Endothelial cell of umbilical vein (primary cell): Measurements from ENCODE around the gene ADAT3. TPM values are rescaled to one million over a fixed set of nuclear protein-coding genes. Genes with fewer than 3 reads are reported as not detected.

Source experiments
- BruUV-seq: library from RNA; stranded (reverse); fragments of 400-500 nt; replicated peaks from 2 replicates; lab custom pipeline; 2021; lab: Mats Ljungman, UMichigan
- CTCF ChIA-PET: fragments of 300-600, 350-600 bp; sonication (Branson Sonifier 250); formaldehyde crosslinking; loops from one replicate; lab custom pipeline; 2021; ENCODE audit warnings: antibody characterized with exemption, inconsistent platforms; lab: Charles Lee
- POLR2A ChIA-PET: fragments of 300-600, 350-600 bp; sonication (Branson Sonifier 250); formaldehyde crosslinking; loops from one replicate; lab custom pipeline; 2021; ENCODE audit warnings: antibody characterized with exemption, inconsistent platforms; lab: Charles Lee
- DNase-seq: peaks from one replicate; pipeline ENCODE4 v3.0.0-alpha.2; 2011; ENCODE audit warnings: low read depth, low spot score
- FAIRE-seq: peaks from 2 replicates; lab custom pipeline; 2011; peaks lifted over from hg19 to GRCh38; lab: Jason Lieb, UNC
- H2AFZ ChIP-seq: 2 replicates; pipeline ENCODE4 v1.6.0; 2012; ENCODE audit warnings: low read depth, low read length, control low read depth, inconsistent platforms
- H3K27ac ChIP-seq: 2 replicates; pipeline ENCODE4 v1.5.1; 2011; ENCODE audit warnings: low read depth, mild to moderate bottlenecking, control low read depth, low read length, moderate library complexity; ENCODE audit not compliant: insufficient read depth
- H3K27me3 ChIP-seq, 2 experiments: 2 replicates each; pipeline versions ENCODE4 v1.6.0 to v1.6.1; 2011; ENCODE audit warnings: low read length in 2 of 2, mixed read lengths in 1 of 2; ENCODE audit not compliant: control insufficient read depth in 2 of 2, insufficient read depth in 2 of 2
- H3K36me3 ChIP-seq, 2 experiments: 2 replicates in 1 of 2; 3 replicates in 1 of 2; pipeline ENCODE4 v1.5.1; 2011; ENCODE audit warnings: low read length in 2 of 2, mild to moderate bottlenecking in 1 of 2, moderate library complexity in 1 of 2; ENCODE audit not compliant: control insufficient read depth in 2 of 2, insufficient read depth in 2 of 2; ENCODE audit errors: extremely low read depth in 1 of 2
- H3K4me1 ChIP-seq: 3 replicates; pipeline ENCODE4 v1.5.1; 2011; ENCODE audit warnings: mild to moderate bottlenecking, low read length; ENCODE audit not compliant: control insufficient read depth, insufficient read depth; ENCODE audit errors: extremely low read depth
- H3K4me2 ChIP-seq: 2 replicates; pipeline ENCODE4 v1.6.1; 2011; ENCODE audit warnings: low read length, control low read depth, mixed read lengths; ENCODE audit not compliant: insufficient read depth
- H3K4me3 ChIP-seq, 3 experiments: fragments of 200-600 bp in 1 of 3; sonication (generic), shearing (Covaris generic) in 1 of 3; replicated peaks in 1 of 3; 2 replicates each; pipeline ENCODE4 v1.5.1; 2011 to 2016; ENCODE audit warnings: control low read depth in 3 of 3, low read length in 3 of 3, mild to moderate bottlenecking in 2 of 3, inconsistent platforms in 1 of 3, low read depth in 1 of 3, moderate library complexity in 1 of 3; ENCODE audit not compliant: insufficient read depth in 1 of 3
- H3K79me2 ChIP-seq: 2 replicates; pipeline ENCODE4 v1.6.0; 2012; ENCODE audit warnings: low read length, inconsistent platforms; ENCODE audit not compliant: control insufficient read depth, insufficient read depth
- H3K9ac ChIP-seq: replicated peaks from 2 replicates; pipeline ENCODE3; 2011; ENCODE audit warnings: low read length, control low read depth; ENCODE audit not compliant: insufficient read depth; ENCODE audit errors: extremely low read depth
- H3K9me1 ChIP-seq: replicated peaks from 3 replicates; pipeline ENCODE4 v1.6.0; 2011; ENCODE audit warnings: mild to moderate bottlenecking, low read length; ENCODE audit not compliant: control insufficient read depth, insufficient read depth; ENCODE audit errors: extremely low read depth
- H3K9me3 ChIP-seq: replicated peaks from 2 replicates; pipeline ENCODE4 v1.5.1; 2012; ENCODE audit warnings: low read length, inconsistent platforms; ENCODE audit not compliant: control insufficient read depth, insufficient read depth
- H4K20me1 ChIP-seq: replicated peaks from 2 replicates; pipeline ENCODE3; 2011; ENCODE audit warnings: mild to moderate bottlenecking, low read length; ENCODE audit not compliant: control insufficient read depth, insufficient read depth; ENCODE audit errors: extremely low read depth
- CTCF ChIP-seq, 2 donors: IDR thresholded peaks; 1 replicate in 1 of 2; 2 replicates in 1 of 2; pipeline ENCODE4 v1.5.1; 2011; ENCODE audit warnings: low read length in 2 of 2, mild to moderate bottlenecking in 2 of 2, moderate library complexity in 2 of 2, control low read depth in 1 of 2, inconsistent platforms in 1 of 2, low read depth in 1 of 2; ENCODE audit not compliant: insufficient read depth in 1 of 2; ENCODE audit errors: extremely low read depth in 1 of 2
- EZH2 ChIP-seq: IDR thresholded peaks from 2 replicates; pipeline ENCODE4 v1.6.1; 2012; ENCODE audit warnings: borderline replicate concordance, low read depth, mild to moderate bottlenecking, moderate library complexity, low read length, inconsistent platforms; ENCODE audit not compliant: severe bottlenecking
- FOS ChIP-seq: IDR thresholded peaks from 2 replicates; pipeline ENCODE4 v1.6.1; 2011; ENCODE audit warnings: mild to moderate bottlenecking, low read length, moderate library complexity, borderline replicate concordance; ENCODE audit not compliant: insufficient read depth
- GATA2 ChIP-seq: IDR thresholded peaks from 2 replicates; pipeline ENCODE4 v1.7.0; 2011; ENCODE audit warnings: low read depth, mild to moderate bottlenecking, moderate library complexity, mixed read lengths, low read length; ENCODE audit not compliant: insufficient read length, insufficient read depth
- JUN ChIP-seq: IDR thresholded peaks from 2 replicates; pipeline ENCODE4 v1.6.1; 2011; ENCODE audit warnings: borderline replicate concordance, low read depth; ENCODE audit not compliant: insufficient read length, insufficient read depth
- MAX ChIP-seq: IDR thresholded peaks from 2 replicates; pipeline ENCODE4 v1.6.1; 2011; ENCODE audit not compliant: insufficient read depth, insufficient read length
- MYC ChIP-seq: IDR thresholded peaks from one replicate; pipeline ENCODE4 v1.6.1; 2011; ENCODE audit warnings: mild to moderate bottlenecking, low read depth, low read length
- POLR2A ChIP-seq: IDR thresholded peaks from 2 replicates; pipeline ENCODE4 v1.6.1; 2012; ENCODE audit warnings: low read depth, mild to moderate bottlenecking, control low read depth, low read length
- POLR2AphosphoS5 ChIP-seq: IDR thresholded peaks from 2 replicates; pipeline ENCODE4 v1.6.1; 2012; ENCODE audit warnings: low read depth, mild to moderate bottlenecking, control low read depth, low read length, moderate library complexity; ENCODE audit not compliant: insufficient read depth
- dilution Hi-C: fragments of 300-500 bp; cut with MboI; formaldehyde crosslinking; loops from one replicate; pipeline ENCODE4 v1.15.0; 2019; ENCODE audit warnings: low sequenced_read_pairs; ENCODE audit not compliant: extremely low pct_ligation_motif_present
- intact Hi-C: fragments of 100-400 bp; cut with micrococcal nuclease; formaldehyde crosslinking; loops from one replicate; pipeline ENCODE4 v1.10.0; 2022
- polyA plus RNA-seq, 4 experiments: library from polyadenylated mRNA; depleted of rRNA in 3 of 4; stranded (reverse) in 3 of 4; unstranded in 1 of 4; fragments of >200 nt; gene quantifications; 2 replicates each; pipeline versions ENCODE4 v1.2.1 to v1.2.3, GENCODE V29; 2011 to 2012; ENCODE audit warnings: missing spikeins in 1 of 4
- total RNA-seq: library from RNA; stranded (reverse); gene quantifications from 2 replicates; pipeline ENCODE4 v1.2.3, GENCODE V29; 2021

Gene ADAT3
- total and polyA plus RNA-seq, 2 donors (not counting 3 experiments of a cell fraction or from before 2014, with no cell fraction given) = 5.7 to 11.7 TPM

DNA sequence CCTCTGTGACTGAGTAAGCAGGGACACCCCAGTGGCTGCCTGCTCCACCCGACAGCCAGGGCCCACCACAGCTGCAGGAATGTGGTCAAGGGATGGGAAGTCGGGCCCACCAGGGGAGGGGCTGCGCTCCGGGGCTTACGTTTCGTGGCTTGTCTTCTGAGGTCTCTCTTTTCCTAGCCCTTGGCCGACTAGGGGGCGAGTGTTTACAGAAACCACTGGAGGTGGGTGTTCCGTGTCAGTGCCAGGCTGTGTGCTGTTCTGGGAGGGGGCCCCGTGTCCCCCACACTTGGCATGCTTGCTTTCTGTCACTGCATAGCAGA lies 4.5 kb downstream of the ADAT3 start:
- FAIRE-seq = no peak

More for the DNA sequence above, 4.5 kb downstream of the ADAT3 start:
- Histone ChIP-seq H4K20me1 (no peaks in the 10 kb centered on the region), H3K9ac (no peak overlapping the region), H3K27me3 (no peaks in the 10 kb centered on the region), H3K27ac (no peak overlapping the region), H3K4me1 (no peaks in the 10 kb centered on the region), H3K79me2 (peaks cover 60% of the 10 kb centered on the region), H2AFZ (no peak overlapping the region), H3K4me2 (no peak overlapping the region), H3K9me1 (no peaks in the 10 kb centered on the region), H3K9me3 (no peaks in the 10 kb centered on the region), H3K36me3 (peaks cover 0 to 13% of the 10 kb centered on the region in 2 experiments), H3K4me3 (no peak overlapping the region)
- CTCF ChIA-PET = no interaction called here
- POLR2A ChIA-PET = no interaction called here
- TF ChIP-seq MAX (no peak), MYC (no peak), JUN (no peak), EZH2 (no peak), POLR2AphosphoS5 (no peak), POLR2A (no peak), GATA2 (no peak), CTCF (IDR thresholded peaks at IDR 0.05; ENCODE audit: extremely low read depth in 1 of 2, insufficient read depth in 1 of 2, low read depth in 1 of 2, low read length in 2 of 2) (no peak), FOS (no peak)
- intact Hi-C loops = no loop called here
- DNase-seq = no peak
- BruUV-seq = no TSS peak
- dilution Hi-C loops = no loop called here
